ENCODE measurements around the gene FAM124A. TPM values are rescaled to one million over a fixed set of nuclear protein-coding genes. Genes with fewer than 3 reads are reported as not detected.
A peak's percentile ranks its signal among the peaks of the same experiment; 100 is the strongest.

FAM124A gene
- total RNA-seq, 2 experiments from 2014 or later = not detected

GRCh38 chr13:51222686-51223559 is 725 bp downstream of the FAM124A start:
- H3K36me3 Mint-ChIP-seq (ENCODE audit: low read depth) = no peaks in the 10 kb centered on the region
- CTCF ChIA-PET = interaction anchor here (1.2 to 3.2 kb wide), 4 partner anchors 9 to 575 kb away, joined by 4 to 18 read pairs (median 6); no protein-coding TSS in a partner anchor
- H3K27me3 Mint-ChIP-seq (ENCODE audit: low read depth) = peaks cover 40% of the 10 kb centered on the region
- H3K4me1 Mint-ChIP-seq (ENCODE audit: low read depth) = no peaks in the 10 kb centered on the region
- H3K9me3 Mint-ChIP-seq = no peaks in the 10 kb centered on the region
- intact Hi-C loops (cut with micrococcal nuclease) = loop anchor here (1.0 to 5.0 kb wide), 4 partner anchors 63 to 574 kb away; no protein-coding TSS in a partner anchor
- peak overlapping the region; percentile 52 for H3K4me3 Mint-ChIP-seq
- DNase-seq = no peak
- H3K27ac Mint-ChIP-seq = no peak overlapping the region

- H3K4me3 Mint-ChIP-seq = no peak overlapping the region
- H3K36me3 Mint-ChIP-seq (ENCODE audit: low read depth) = no peaks in the 10 kb centered on the region
- H3K9me3 Mint-ChIP-seq = no peaks in the 10 kb centered on the region
- intact Hi-C loops (cut with micrococcal nuclease) = loop anchor here (2.0 to 5.0 kb wide), 3 partner anchors 96 to 573 kb away; no protein-coding TSS in a partner anchor
- no peak for DNase-seq
- H3K4me1 Mint-ChIP-seq (ENCODE audit: low read depth) = no peaks in the 10 kb centered on the region
- H3K27ac Mint-ChIP-seq = no peak overlapping the region
- CTCF ChIA-PET = interaction anchor here (0.6 to 3.2 kb wide), 7 partner anchors 10 to 672 kb away, joined by 3 to 18 read pairs (median 4); no protein-coding TSS in a partner anchor
- peaks cover 41% of the 10 kb centered on the region for H3K27me3 Mint-ChIP-seq (ENCODE audit: low read depth)
Measured at GRCh38 chr13:51223560-51224270, 1.5 kb downstream of the FAM124A start.

GRCh38 chr13:51225029-51225428 is 2.8 kb downstream of the FAM124A start:
- H3K4me3 Mint-ChIP-seq = no peak overlapping the region
- no peaks in the 10 kb centered on the region for H3K9me3 Mint-ChIP-seq
- no peaks in the 10 kb centered on the region for H3K36me3 Mint-ChIP-seq (ENCODE audit: low read depth)
- no peak overlapping the region for H3K27ac Mint-ChIP-seq
- intact Hi-C loops (cut with micrococcal nuclease) = no loop called here
- H3K27me3 Mint-ChIP-seq (ENCODE audit: low read depth) = peaks cover 46% of the 10 kb centered on the region
- CTCF ChIA-PET = interaction anchor here (0.6 to 3.2 kb wide), 2 partner anchors 62 to 331 kb away, joined by 4 to 18 read pairs; no protein-coding TSS in a partner anchor
- no peaks in the 10 kb centered on the region for H3K4me1 Mint-ChIP-seq (ENCODE audit: low read depth)
- no peak for DNase-seq

DNA sequence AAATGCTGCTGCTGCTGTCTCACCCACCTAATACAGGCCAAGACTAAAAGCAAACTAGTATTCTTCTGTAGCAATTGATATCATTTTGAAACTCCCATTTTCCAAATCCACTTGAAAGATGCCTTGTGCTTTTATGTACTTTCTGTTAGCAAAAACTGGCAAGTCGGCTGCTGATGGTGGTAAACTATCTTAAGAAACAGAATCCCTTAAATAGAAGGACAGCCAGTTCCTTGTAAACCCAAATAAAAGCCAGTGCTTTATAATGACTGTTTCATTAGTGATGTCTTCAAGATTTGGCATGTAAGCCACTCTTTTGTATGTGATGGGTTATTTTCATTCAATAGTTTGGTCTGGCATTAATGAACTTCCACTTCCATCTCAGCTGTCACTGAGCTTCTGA is 5.2 kb downstream of the FAM124A start:
- CTCF ChIA-PET = interaction anchor here (1.6 kb wide), 1 partner anchor 59 kb away, joined by 4 read pairs; no protein-coding TSS in a partner anchor
- no peak overlapping the region for H3K27ac Mint-ChIP-seq
- no peak for DNase-seq
- H3K27me3 Mint-ChIP-seq (ENCODE audit: low read depth) = peaks cover 48% of the 10 kb centered on the region
- intact Hi-C loops (cut with micrococcal nuclease) = no loop called here
- no peaks in the 10 kb centered on the region for H3K4me1 Mint-ChIP-seq (ENCODE audit: low read depth)
- no peaks in the 10 kb centered on the region for H3K9me3 Mint-ChIP-seq
- H3K4me3 Mint-ChIP-seq = no peak overlapping the region
- H3K36me3 Mint-ChIP-seq (ENCODE audit: low read depth) = no peaks in the 10 kb centered on the region

- no peaks in the 10 kb centered on the region for H3K4me1 Mint-ChIP-seq (ENCODE audit: low read depth)
- intact Hi-C loops (cut with micrococcal nuclease) = no loop called here
- H3K9me3 Mint-ChIP-seq = no peaks in the 10 kb centered on the region
- H3K4me3 Mint-ChIP-seq = no peak overlapping the region
- DNase-seq = no peak
- H3K27me3 Mint-ChIP-seq (ENCODE audit: low read depth) = peaks cover 42% of the 10 kb centered on the region
- no peak overlapping the region for H3K27ac Mint-ChIP-seq
- CTCF ChIA-PET = no interaction called here
- H3K36me3 Mint-ChIP-seq (ENCODE audit: low read depth) = no peaks in the 10 kb centered on the region
Measured at GRCh38 chr13:51229101-51229719, 7.0 kb downstream of the FAM124A start.

DNA sequence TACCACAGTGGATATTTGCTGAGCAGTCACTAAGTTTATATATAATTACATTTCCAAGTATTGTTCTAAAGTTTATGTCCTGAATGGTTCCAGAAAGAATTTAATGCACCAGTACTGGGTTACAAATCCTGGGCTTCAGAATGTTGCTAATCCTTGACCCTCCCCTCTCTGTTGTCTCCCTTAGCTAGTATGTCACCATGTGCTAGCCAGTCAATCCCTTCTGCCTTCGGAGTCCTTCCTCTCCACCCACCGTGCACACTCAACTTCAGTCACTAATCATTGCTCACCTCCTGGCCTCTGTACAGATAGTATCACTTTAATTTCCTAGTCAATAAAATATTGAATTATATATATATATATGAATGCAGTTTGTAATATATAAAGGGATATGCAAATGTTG is 7.5 kb downstream of the FAM124A start:
- Mint-ChIP-seq H3K4me3 (no peak overlapping the region), H3K4me1 (ENCODE audit: low read depth) (no peaks in the 10 kb centered on the region)
- CTCF ChIA-PET = no interaction called here

DNA sequence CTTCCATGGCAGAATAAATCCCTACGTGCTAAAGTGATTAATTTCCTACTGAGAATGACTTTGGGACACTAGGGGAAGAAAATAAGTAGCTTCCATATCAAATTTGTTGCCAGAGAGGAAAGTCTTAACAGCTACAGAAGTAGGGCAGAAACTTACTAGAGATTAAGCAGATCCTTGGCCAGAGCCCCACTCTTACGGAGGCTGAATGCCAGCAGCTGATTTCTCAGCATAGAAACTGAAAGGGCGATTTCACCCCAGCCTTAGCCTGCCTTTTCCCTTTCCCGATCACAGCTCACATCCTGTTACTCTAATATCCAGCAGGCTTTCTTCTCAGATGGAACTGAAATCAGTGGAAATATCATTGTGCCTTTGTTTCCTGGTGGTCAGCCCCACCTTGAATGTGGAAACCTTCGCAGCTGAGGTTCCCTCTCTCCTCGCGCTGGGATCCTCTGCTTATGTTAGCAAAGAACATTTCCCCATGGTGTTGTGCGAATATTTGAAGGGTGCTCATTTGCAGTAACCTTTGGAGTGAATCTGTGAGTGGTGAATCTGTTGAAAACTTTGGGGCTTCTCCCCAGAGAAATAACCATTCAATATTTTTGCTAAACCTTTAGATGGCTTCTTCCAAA is 8.4 kb downstream of the FAM124A start:
- Mint-ChIP-seq H3K4me3 (no peak overlapping the region), H3K4me1 (ENCODE audit: low read depth) (no peaks in the 10 kb centered on the region), H3K27me3 (ENCODE audit: low read depth) (peaks cover 36% of the 10 kb centered on the region), H3K27ac (no peak overlapping the region), H3K9me3 (no peaks in the 10 kb centered on the region), H3K36me3 (ENCODE audit: low read depth) (no peaks in the 10 kb centered on the region)
- CTCF ChIA-PET = interaction anchor here (1.1 kb wide), 1 partner anchor 11 kb away, joined by 4 read pairs; no protein-coding TSS in a partner anchor
- intact Hi-C loops (cut with micrococcal nuclease) = no loop called here
- no peak for DNase-seq

More for the DNA sequence above, 7.5 kb downstream of the FAM124A start:
- peaks cover 41% of the 10 kb centered on the region for H3K27me3 Mint-ChIP-seq (ENCODE audit: low read depth)
- H3K27ac Mint-ChIP-seq = no peak overlapping the region
- no peak for DNase-seq
- no peaks in the 10 kb centered on the region for H3K9me3 Mint-ChIP-seq
- H3K36me3 Mint-ChIP-seq (ENCODE audit: low read depth) = no peaks in the 10 kb centered on the region
- intact Hi-C loops (cut with micrococcal nuclease) = no loop called here

DNA sequence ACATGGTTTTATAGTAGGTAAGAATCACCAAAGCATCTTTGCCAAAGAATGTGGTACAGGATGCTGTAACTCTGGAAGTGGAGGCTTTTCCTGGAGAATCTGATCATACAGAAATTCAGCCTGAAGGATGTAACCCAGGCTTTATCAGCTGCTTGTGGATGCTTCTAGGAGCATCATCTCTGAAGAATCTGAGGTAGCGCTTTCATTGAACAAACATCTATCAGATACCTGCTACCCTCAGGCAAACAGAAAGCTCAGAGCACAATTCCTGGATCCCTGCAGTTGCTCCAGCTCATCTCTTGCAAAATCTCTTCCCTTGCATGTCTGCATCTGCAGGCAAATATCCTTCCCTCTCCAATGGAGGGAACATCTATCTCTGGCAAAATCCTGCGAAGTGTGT is 9.3 kb downstream of the FAM124A start:
- H3K4me1 Mint-ChIP-seq (ENCODE audit: low read depth) = no peaks in the 10 kb centered on the region
- peaks cover 33% of the 10 kb centered on the region for H3K27me3 Mint-ChIP-seq (ENCODE audit: low read depth)
- H3K27ac Mint-ChIP-seq = no peak overlapping the region
- CTCF ChIA-PET = interaction anchor here (1.0 to 1.1 kb wide), 2 partner anchors 11 to 55 kb away, joined by 4 read pairs; no protein-coding TSS in a partner anchor
- DNase-seq = no peak
- intact Hi-C loops (cut with micrococcal nuclease) = no loop called here
- no peak overlapping the region for H3K4me3 Mint-ChIP-seq
- H3K9me3 Mint-ChIP-seq = no peaks in the 10 kb centered on the region
- H3K36me3 Mint-ChIP-seq (ENCODE audit: low read depth) = no peaks in the 10 kb centered on the region

- H3K4me3 Mint-ChIP-seq = no peak overlapping the region
- no peaks in the 10 kb centered on the region for H3K9me3 Mint-ChIP-seq
- H3K36me3 Mint-ChIP-seq (ENCODE audit: low read depth) = no peaks in the 10 kb centered on the region
- peaks cover 31% of the 10 kb centered on the region for H3K27me3 Mint-ChIP-seq (ENCODE audit: low read depth)
- DNase-seq = no peak
- intact Hi-C loops (cut with micrococcal nuclease) = no loop called here
- CTCF ChIA-PET = interaction anchor here (1.2 kb wide), 1 partner anchor 54 kb away, joined by 5 read pairs; no protein-coding TSS in a partner anchor
- H3K27ac Mint-ChIP-seq = no peak overlapping the region
- H3K4me1 Mint-ChIP-seq (ENCODE audit: low read depth) = no peaks in the 10 kb centered on the region
Measured at GRCh38 chr13:51232328-51232727, 10.1 kb downstream of the FAM124A start.

DNA sequence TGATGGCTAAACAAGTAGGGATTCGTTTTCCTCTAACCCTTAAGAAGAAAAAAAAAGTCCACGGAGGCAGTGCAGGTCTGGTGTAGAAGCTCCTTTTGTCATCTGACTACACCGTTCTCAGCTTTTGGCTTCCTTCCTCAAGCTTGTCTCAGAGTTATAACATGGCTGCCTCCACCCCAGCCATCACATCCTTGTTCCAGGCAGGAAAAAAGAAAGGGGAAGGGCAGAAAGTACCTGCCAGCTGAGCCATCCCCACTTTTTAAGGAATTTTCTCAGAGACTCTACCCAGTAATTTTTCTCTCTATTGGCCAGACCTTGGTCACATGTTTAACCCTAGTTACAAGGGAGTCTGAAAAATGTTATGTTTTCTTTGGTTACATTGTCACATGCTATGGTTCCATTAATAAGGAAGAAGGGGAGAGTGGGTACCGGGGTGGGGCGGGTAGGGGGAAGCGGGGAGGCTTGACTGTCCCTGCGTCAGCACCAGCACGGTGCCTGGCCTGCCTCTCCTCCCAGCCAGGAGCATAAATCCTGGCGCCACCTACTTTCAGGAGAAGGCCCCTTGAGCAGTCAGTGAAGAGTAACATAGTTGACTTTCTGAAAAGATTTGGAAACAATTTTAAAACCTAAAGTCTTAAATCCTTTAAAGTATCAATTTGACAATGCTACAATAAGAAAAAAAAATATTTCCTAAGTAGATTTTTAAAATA is 11.1 kb downstream of the FAM124A start:
- H3K4me1 Mint-ChIP-seq (ENCODE audit: low read depth) = no peaks in the 10 kb centered on the region
- H3K4me3 Mint-ChIP-seq = no peak overlapping the region
- no peaks in the 10 kb centered on the region for H3K36me3 Mint-ChIP-seq (ENCODE audit: low read depth)
- intact Hi-C loops (cut with micrococcal nuclease) = no loop called here
- CTCF ChIA-PET = interaction anchor here (0.7 to 1.2 kb wide), 3 partner anchors 11 to 423 kb away, joined by 3 to 5 read pairs (median 3); no protein-coding TSS in a partner anchor
- H3K27me3 Mint-ChIP-seq (ENCODE audit: low read depth) = peaks cover 27% of the 10 kb centered on the region
- no peaks in the 10 kb centered on the region for H3K9me3 Mint-ChIP-seq
- no peak overlapping the region for H3K27ac Mint-ChIP-seq
- DNase-seq = no peak

DNA sequence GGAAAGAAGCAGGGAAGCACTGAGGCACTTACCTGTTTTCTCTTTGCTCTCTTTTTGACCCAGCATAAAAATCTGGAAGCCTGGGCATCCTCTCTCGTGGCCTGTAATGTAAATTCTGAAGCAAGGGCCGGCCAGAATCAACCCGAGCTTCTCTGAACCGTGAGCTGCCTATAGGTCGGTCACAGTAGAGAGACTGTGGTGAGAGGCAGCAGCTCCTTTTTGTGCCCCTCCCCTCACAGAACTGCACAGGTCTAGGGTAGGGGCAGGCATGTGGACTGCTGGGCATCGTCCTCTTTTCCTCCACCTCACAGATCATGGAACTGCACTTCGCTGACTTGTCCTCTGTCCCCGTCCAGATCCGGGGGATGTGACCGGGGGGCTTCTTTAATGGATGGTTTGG is 12.5 kb downstream of the FAM124A start:
- H3K9me3 Mint-ChIP-seq = no peaks in the 10 kb centered on the region
- H3K4me3 Mint-ChIP-seq = no peak overlapping the region
- H3K36me3 Mint-ChIP-seq (ENCODE audit: low read depth) = no peaks in the 10 kb centered on the region
- DNase-seq = no peak
- no peak overlapping the region for H3K27ac Mint-ChIP-seq
- no peaks in the 10 kb centered on the region for H3K4me1 Mint-ChIP-seq (ENCODE audit: low read depth)
- H3K27me3 Mint-ChIP-seq (ENCODE audit: low read depth) = peaks cover 24% of the 10 kb centered on the region
- intact Hi-C loops (cut with micrococcal nuclease) = no loop called here
- CTCF ChIA-PET = interaction anchor here (0.9 kb wide), 1 partner anchor 10 kb away, joined by 3 read pairs; no protein-coding TSS in a partner anchor
